GM23338 (cell line): ENCODE data around the gene SLC10A3. TPM values are rescaled to one million over a fixed set of nuclear protein-coding genes. Genes with fewer than 3 reads are reported as not detected.

Experiments
- ATAC-seq: fragments of 200-7000 bp; cut with Tn5 transposase; 3 replicates; pipeline ENCODE4 v1.9.1; 2020
- DNase-seq: peaks from one replicate; pipeline ENCODE4 v3.0.0-alpha.2; 2015; ENCODE audit warnings: low spot score
- H2AFZ ChIP-seq: fragments of 200-600 bp; sonication (generic); 2 replicates; pipeline ENCODE4 v1.8.0; 2016; ENCODE audit warnings: antibody characterized with exemption, mild to moderate bottlenecking, moderate library complexity
- H3F3A ChIP-seq: fragments of 200-600 bp; sonication (generic); replicated peaks from 2 replicates; pipeline ENCODE4 v1.8.0; 2017; ENCODE audit warnings: antibody characterized with exemption, mixed run types, low read depth
- H3K27ac ChIP-seq: fragments of 200-600 bp; sonication (generic); 2 replicates; pipeline ENCODE4 v1.6.1; 2016; ENCODE audit warnings: low read depth
- H3K27me3 ChIP-seq: fragments of 200-600 bp; sonication (generic); 2 replicates; pipeline ENCODE4 v1.8.0; 2016; ENCODE audit warnings: mild to moderate bottlenecking, mixed run types, moderate library complexity; ENCODE audit not compliant: insufficient read depth
- H3K36me3 ChIP-seq: fragments of 200-600 bp; sonication (generic); 2 replicates; pipeline ENCODE4 v1.8.0; 2016; ENCODE audit warnings: mild to moderate bottlenecking; ENCODE audit not compliant: insufficient read depth
- H3K4me1 ChIP-seq: fragments of 200-600 bp; sonication (generic); 2 replicates; pipeline ENCODE4 v1.8.0; 2016; ENCODE audit warnings: mild to moderate bottlenecking, moderate library complexity; ENCODE audit not compliant: insufficient read depth
- H3K4me2 ChIP-seq: fragments of 200-600 bp; sonication (generic); 2 replicates; pipeline ENCODE4 v1.7.1; 2017; ENCODE audit warnings: mixed run types
- H3K4me3 ChIP-seq: fragments of 200-600 bp; sonication (generic); 2 replicates; pipeline ENCODE4 v1.6.1; 2016; ENCODE audit warnings: mixed run types
- H3K79me2 ChIP-seq: fragments of 200-600 bp; sonication (generic); replicated peaks from 2 replicates; pipeline ENCODE4 v1.8.0; 2017; ENCODE audit warnings: mild to moderate bottlenecking; ENCODE audit not compliant: insufficient read depth
- H3K9me2 ChIP-seq: fragments of 200-600 bp; sonication (generic); 2 replicates; pipeline ENCODE4 v1.8.0; 2017; ENCODE audit not compliant: insufficient read depth
- H4K20me1 ChIP-seq: fragments of 200-600 bp; sonication (generic); replicated peaks from 2 replicates; pipeline ENCODE4 v1.8.0; 2017; ENCODE audit warnings: mild to moderate bottlenecking; ENCODE audit not compliant: insufficient read depth
- H3K27ac Mint-ChIP-seq: 2 replicates; pipeline ENCODE4 v1.8.0; 2020; ENCODE audit warnings: inconsistent platforms, mild to moderate bottlenecking, moderate library complexity, mixed read lengths
- H3K27me3 Mint-ChIP-seq: 3 replicates; pipeline ENCODE4 v1.8.0; 2022; ENCODE audit warnings: low read depth, mild to moderate bottlenecking, moderate library complexity, mixed read lengths, inconsistent platforms; ENCODE audit not compliant: insufficient read depth, poor library complexity
- H3K36me3 Mint-ChIP-seq: 3 replicates; pipeline ENCODE4 v1.8.0; 2021; ENCODE audit warnings: low read depth, mild to moderate bottlenecking, inconsistent platforms, moderate library complexity, mixed read lengths
- H3K4me1 Mint-ChIP-seq: 3 replicates; pipeline ENCODE4 v1.8.0; 2020; ENCODE audit warnings: mild to moderate bottlenecking, inconsistent platforms, mixed read lengths
- H3K4me3 Mint-ChIP-seq: 3 replicates; pipeline ENCODE4 v1.8.0; 2021; ENCODE audit warnings: moderate library complexity, mild to moderate bottlenecking, inconsistent platforms, mixed read lengths
- H3K9me3 Mint-ChIP-seq: 3 replicates; pipeline ENCODE4 v1.8.0; 2020; ENCODE audit warnings: moderate library complexity, mild to moderate bottlenecking, inconsistent platforms, mixed read lengths
- CREB1 ChIP-seq: fragments of 250-450 bp; sonication (Bioruptor Pico); IDR thresholded peaks from 2 replicates; pipeline ENCODE4 v1.5.0; 2020; ENCODE audit warnings: low read depth, mild to moderate bottlenecking, moderate library complexity
- CTCF ChIP-seq, 2 experiments: fragments of 200-600 bp in 1 of 2; sonication (generic) in 1 of 2; conservative IDR thresholded peaks; 2 replicates each; pipeline versions ENCODE4 v1.5.1 to v1.6.1; 2016 to 2017; ENCODE audit warnings: antibody characterized with exemption in 2 of 2, low read depth in 2 of 2, mild to moderate bottlenecking in 2 of 2, moderate library complexity in 1 of 2
- ETS1 ChIP-seq: IDR thresholded peaks from 2 replicates; pipeline ENCODE4 v1.6.1; 2016; ENCODE audit warnings: antibody characterized with exemption
- EZH2 ChIP-seq: fragments of 200-600 bp; sonication (generic); IDR thresholded peaks from one replicate; pipeline ENCODE4 v1.8.0; 2017; ENCODE audit warnings: antibody characterized with exemption, mild to moderate bottlenecking, low read depth; ENCODE audit not compliant: unreplicated experiment
- EZH2phosphoT487 ChIP-seq: fragments of 200-600 bp; sonication (generic); IDR thresholded peaks from one replicate; pipeline ENCODE4 v1.8.1; 2018; ENCODE audit warnings: antibody characterized with exemption; ENCODE audit not compliant: unreplicated experiment
- NANOG ChIP-seq: IDR thresholded peaks from 2 replicates; pipeline ENCODE4 v1.6.1; 2016; ENCODE audit warnings: antibody characterized with exemption, borderline replicate concordance
- STAT1 ChIP-seq: IDR thresholded peaks from one replicate; pipeline ENCODE4 v1.6.1; 2016; ENCODE audit warnings: antibody characterized with exemption; ENCODE audit not compliant: unreplicated experiment
- ZNF114 ChIP-seq: fragments of 250-450 bp; sonication (Bioruptor Pico); IDR thresholded peaks from 2 replicates; pipeline ENCODE4 v1.5.0; 2020; ENCODE audit warnings: mild to moderate bottlenecking, moderate library complexity
- ZNF331 ChIP-seq: fragments of 250-450 bp; sonication (Bioruptor Pico); IDR thresholded peaks from 2 replicates; pipeline ENCODE4 v1.5.0; 2020; ENCODE audit warnings: low read depth, mild to moderate bottlenecking, moderate library complexity
- polyA plus RNA-seq: library from polyadenylated mRNA; unstranded; fragments of >200 nt; fragmentation: Nextera tagmentation; extraction: Ambion mirVana; gene quantifications from 2 replicates; pipeline ENCODE4 v1.2.1, GENCODE V29; 2016
- total RNA-seq: library from RNA; depleted of rRNA; stranded (reverse); fragments of >200 nt; shearing (Covaris generic); gene quantifications from 2 replicates; pipeline ENCODE4 v1.2.3, GENCODE V29; 2014
- TF ChIP-seq, protein P1 (sequence below): IDR thresholded peaks from one replicate; pipeline ENCODE4 v1.6.1; 2018; ENCODE audit warnings: antibody characterized with exemption; ENCODE audit not compliant: unreplicated experiment

Gene SLC10A3
- total and polyA plus RNA-seq, 2 experiments from 2014 or later = 7.6 to 17.6 TPM

GRCh38 chrX:154515090-154515965 lies 24.9 kb upstream of the SLC10A3 start:
- H2AFZ ChIP-seq = no peak overlapping the region
- H3K36me3 Mint-ChIP-seq = no peaks in the 10 kb centered on the region
- ATAC-seq = no peak
- H3K4me3 Mint-ChIP-seq = peak overlapping the region; percentile 74
- H3K27me3 ChIP-seq = peaks cover 4% of the 10 kb centered on the region; the same call in 1 of the 2 replicates
- H3K9me3 Mint-ChIP-seq = no peaks in the 10 kb centered on the region
- peaks cover 14% of the 10 kb centered on the region for H3K4me1 Mint-ChIP-seq
- no peaks in the 10 kb centered on the region for H3K79me2 ChIP-seq
- no peaks in the 10 kb centered on the region for H4K20me1 ChIP-seq
- no peak for TF ChIP-seq EZH2phosphoT487
- TF ChIP-seq ZNF114 (CRISPR knock-in tag) = no peak
- peaks cover 10% of the 10 kb centered on the region for H3K4me1 ChIP-seq
- 0 out of 2 replicates have a peak, but pooled peaks cover 4% of the 10 kb centered on the region for H3F3A ChIP-seq
- no peak overlapping the region for H3K27ac Mint-ChIP-seq
- no peak for DNase-seq
- peak overlapping the region; percentile 76 for H3K4me2 ChIP-seq
- no peaks in the 10 kb centered on the region for H3K9me2 ChIP-seq
- no peaks in the 10 kb centered on the region for H3K36me3 ChIP-seq
- H3K27ac ChIP-seq = no peak overlapping the region
- H3K27me3 Mint-ChIP-seq = peaks cover 12% of the 10 kb centered on the region
- peak overlapping the region; percentile 69 for H3K4me3 ChIP-seq

GRCh38 chrX:154513716-154514115 lies 23.3 kb upstream of the SLC10A3 start:
- Mint-ChIP-seq H3K4me1 (peaks cover 14% of the 10 kb centered on the region), H3K27ac (no peak overlapping the region), H3K4me3 (no peak overlapping the region), H3K9me3 (no peaks in the 10 kb centered on the region), H3K36me3 (peaks cover 11% of the 10 kb centered on the region; the same call in 2 of the 3 replicates), H3K27me3 (peaks cover 12% of the 10 kb centered on the region)
- ATAC-seq = no peak
- no peak overlapping the region for H3K4me3 ChIP-seq
- no peaks in the 10 kb centered on the region for H4K20me1 ChIP-seq
- no peak overlapping the region for H3K4me2 ChIP-seq
- no peak overlapping the region for H2AFZ ChIP-seq
- no peak for DNase-seq
- peaks cover 10% of the 10 kb centered on the region for H3K4me1 ChIP-seq
- H3F3A ChIP-seq = 0 out of 2 replicates have a peak, but pooled peaks cover 4% of the 10 kb centered on the region
- H3K27ac ChIP-seq = no peak overlapping the region
- no peaks in the 10 kb centered on the region for H3K9me2 ChIP-seq
- H3K79me2 ChIP-seq = no peaks in the 10 kb centered on the region
- H3K27me3 ChIP-seq = no peaks in the 10 kb centered on the region
- H3K36me3 ChIP-seq = no peaks in the 10 kb centered on the region
- TF ChIP-seq ZNF114 (CRISPR knock-in tag) = no peak
- TF ChIP-seq, protein P1, sequence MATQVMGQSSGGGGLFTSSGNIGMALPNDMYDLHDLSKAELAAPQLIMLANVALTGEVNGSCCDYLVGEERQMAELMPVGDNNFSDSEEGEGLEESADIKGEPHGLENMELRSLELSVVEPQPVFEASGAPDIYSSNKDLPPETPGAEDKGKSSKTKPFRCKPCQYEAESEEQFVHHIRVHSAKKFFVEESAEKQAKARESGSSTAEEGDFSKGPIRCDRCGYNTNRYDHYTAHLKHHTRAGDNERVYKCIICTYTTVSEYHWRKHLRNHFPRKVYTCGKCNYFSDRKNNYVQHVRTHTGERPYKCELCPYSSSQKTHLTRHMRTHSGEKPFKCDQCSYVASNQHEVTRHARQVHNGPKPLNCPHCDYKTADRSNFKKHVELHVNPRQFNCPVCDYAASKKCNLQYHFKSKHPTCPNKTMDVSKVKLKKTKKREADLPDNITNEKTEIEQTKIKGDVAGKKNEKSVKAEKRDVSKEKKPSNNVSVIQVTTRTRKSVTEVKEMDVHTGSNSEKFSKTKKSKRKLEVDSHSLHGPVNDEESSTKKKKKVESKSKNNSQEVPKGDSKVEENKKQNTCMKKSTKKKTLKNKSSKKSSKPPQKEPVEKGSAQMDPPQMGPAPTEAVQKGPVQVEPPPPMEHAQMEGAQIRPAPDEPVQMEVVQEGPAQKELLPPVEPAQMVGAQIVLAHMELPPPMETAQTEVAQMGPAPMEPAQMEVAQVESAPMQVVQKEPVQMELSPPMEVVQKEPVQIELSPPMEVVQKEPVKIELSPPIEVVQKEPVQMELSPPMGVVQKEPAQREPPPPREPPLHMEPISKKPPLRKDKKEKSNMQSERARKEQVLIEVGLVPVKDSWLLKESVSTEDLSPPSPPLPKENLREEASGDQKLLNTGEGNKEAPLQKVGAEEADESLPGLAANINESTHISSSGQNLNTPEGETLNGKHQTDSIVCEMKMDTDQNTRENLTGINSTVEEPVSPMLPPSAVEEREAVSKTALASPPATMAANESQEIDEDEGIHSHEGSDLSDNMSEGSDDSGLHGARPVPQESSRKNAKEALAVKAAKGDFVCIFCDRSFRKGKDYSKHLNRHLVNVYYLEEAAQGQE = no peak
- TF ChIP-seq ZNF331 (CRISPR knock-in tag) = no peak
- no peak for TF ChIP-seq EZH2phosphoT487
- TF ChIP-seq STAT1 = no peak
- TF ChIP-seq EZH2 = no peak
- no peak for TF ChIP-seq CTCF (conservative IDR thresholded peaks at IDR 0.05; ENCODE audit: low read depth in 2 of 2)
- TF ChIP-seq NANOG = no peak
- no peak for TF ChIP-seq CREB1 (CRISPR knock-in tag)
- TF ChIP-seq ETS1 = no peak
